NT2/D1 (cell line): ENCODE results near the gene DTD1.

Experiments used
- DNase-seq: peaks from one replicate; pipeline ENCODE4 v3.0.0-alpha.2; 2011; ENCODE audit warnings: low read depth, low spot score
- H3K27me3 ChIP-seq: 2 replicates; pipeline ENCODE4 v1.6.0; 2011; ENCODE audit warnings: mild to moderate bottlenecking; ENCODE audit not compliant: insufficient read length, insufficient read depth
- H3K36me3 ChIP-seq: 2 replicates; pipeline ENCODE4 v1.6.1; 2011; ENCODE audit warnings: mild to moderate bottlenecking, low read length, mixed read lengths; ENCODE audit not compliant: insufficient read depth, insufficient read length
- H3K4me1 ChIP-seq: 2 replicates; pipeline ENCODE4 v1.5.1; 2011; ENCODE audit not compliant: insufficient read depth, insufficient read length
- H3K4me3 ChIP-seq: 2 replicates; pipeline ENCODE4 v1.5.1; 2011; ENCODE audit warnings: low read depth; ENCODE audit not compliant: insufficient read length
- H3K9ac ChIP-seq: 2 replicates; pipeline ENCODE4 v1.6.0; 2011; ENCODE audit warnings: low read depth; ENCODE audit not compliant: insufficient read length
- H3K9me3 ChIP-seq: 2 replicates; pipeline ENCODE4 v1.5.1; 2011; ENCODE audit warnings: mild to moderate bottlenecking, low read length; ENCODE audit not compliant: insufficient read depth
- SUZ12 ChIP-seq: IDR thresholded peaks from 2 replicates; pipeline ENCODE4 v1.6.1; 2011; ENCODE audit not compliant: insufficient read length, insufficient read depth; ENCODE audit errors: extremely low read depth
- YY1 ChIP-seq: IDR thresholded peaks from 2 replicates; pipeline ENCODE4 v1.6.1; 2011; ENCODE audit not compliant: insufficient read length, insufficient read depth
- ZNF274 ChIP-seq: IDR thresholded peaks from 2 replicates; pipeline ENCODE4 v1.6.1; 2011; ENCODE audit warnings: mild to moderate bottlenecking, low read depth, low read length

The DTD1 gene

GRCh38 chr20:18678549-18679419 is 90.9 kb downstream of the DTD1 start:
- H3K4me3 ChIP-seq, result no peak overlapping the region
- TF ChIP-seq YY1 (no peak), ZNF274 (no peak), SUZ12 (no peak)
- no peak overlapping the region for H3K9ac ChIP-seq
- H3K27me3 ChIP-seq, result no peaks in the 10 kb centered on the region
- H3K9me3 ChIP-seq, result no peaks in the 10 kb centered on the region
- DNase-seq, result no peak
- H3K4me1 ChIP-seq, result peaks cover 2% of the 10 kb centered on the region
- no peaks in the 10 kb centered on the region for H3K36me3 ChIP-seq

DNA sequence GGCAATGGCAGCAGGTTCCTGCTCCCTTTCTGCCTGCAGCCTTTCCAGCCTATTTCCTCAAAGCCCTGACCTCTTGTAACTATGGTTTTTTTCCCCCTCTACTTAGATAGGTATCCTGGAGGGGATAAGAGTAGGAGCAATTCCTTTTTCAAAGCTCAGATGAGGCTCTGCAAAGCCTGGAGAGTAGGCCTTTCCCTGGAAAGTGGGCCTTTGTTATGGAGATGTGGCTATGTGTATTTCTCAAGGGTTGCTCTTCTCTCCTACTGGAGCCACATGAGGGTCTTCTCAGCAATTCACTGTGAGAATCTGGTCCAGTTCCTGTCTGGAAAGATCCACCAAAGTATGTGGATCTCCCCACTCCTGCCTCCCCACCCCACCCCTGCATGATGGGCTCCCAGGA is 96.0 kb downstream of the DTD1 start:
- H3K9ac ChIP-seq, result no peak overlapping the region
- no peaks in the 10 kb centered on the region for H3K36me3 ChIP-seq
- TF ChIP-seq SUZ12, result no peak
- TF ChIP-seq ZNF274, result no peak
- TF ChIP-seq YY1, result no peak
- DNase-seq, result peak; percentile 71
- no peaks in the 10 kb centered on the region for H3K9me3 ChIP-seq
- peaks cover 2% of the 10 kb centered on the region for H3K4me1 ChIP-seq
- no peak overlapping the region for H3K4me3 ChIP-seq
- H3K27me3 ChIP-seq, result no peaks in the 10 kb centered on the region

DNA sequence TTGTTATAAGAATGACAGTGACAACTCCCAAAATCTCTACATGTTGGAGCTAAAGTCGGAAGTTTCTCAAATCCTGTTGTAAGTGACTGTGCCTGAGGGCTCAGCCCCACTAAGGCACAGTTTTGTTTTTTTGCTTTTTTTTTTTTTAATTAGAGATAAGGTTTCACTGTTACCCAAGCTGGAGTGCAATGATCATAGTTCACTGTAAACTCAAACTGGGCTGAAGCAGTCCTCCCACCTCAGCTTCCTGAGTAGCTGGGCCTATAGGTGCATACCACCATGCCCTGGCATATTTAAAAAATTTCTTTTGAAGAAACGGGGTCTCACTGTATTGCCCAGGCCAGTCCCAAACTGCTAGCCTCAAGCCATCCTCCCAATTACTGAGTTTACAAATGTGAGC is 96.9 kb downstream of the DTD1 start:
- no peak for DNase-seq
- no peak for TF ChIP-seq YY1
- no peak for TF ChIP-seq SUZ12
- TF ChIP-seq ZNF274, result no peak
- Histone ChIP-seq H3K27me3 (no peaks in the 10 kb centered on the region), H3K9ac (no peak overlapping the region), H3K9me3 (no peaks in the 10 kb centered on the region), H3K4me1 (peaks cover 2% of the 10 kb centered on the region), H3K36me3 (no peaks in the 10 kb centered on the region), H3K4me3 (no peak overlapping the region)

GRCh38 chr20:18685406-18685805 is 97.6 kb downstream of the DTD1 start:
- H3K9me3 ChIP-seq, result no peaks in the 10 kb centered on the region
- H3K27me3 ChIP-seq, result no peaks in the 10 kb centered on the region
- H3K9ac ChIP-seq, result no peak overlapping the region
- H3K4me3 ChIP-seq, result no peak overlapping the region
- peaks cover 2% of the 10 kb centered on the region for H3K4me1 ChIP-seq
- TF ChIP-seq SUZ12, result no peak
- H3K36me3 ChIP-seq, result no peaks in the 10 kb centered on the region
- no peak for DNase-seq

DNA sequence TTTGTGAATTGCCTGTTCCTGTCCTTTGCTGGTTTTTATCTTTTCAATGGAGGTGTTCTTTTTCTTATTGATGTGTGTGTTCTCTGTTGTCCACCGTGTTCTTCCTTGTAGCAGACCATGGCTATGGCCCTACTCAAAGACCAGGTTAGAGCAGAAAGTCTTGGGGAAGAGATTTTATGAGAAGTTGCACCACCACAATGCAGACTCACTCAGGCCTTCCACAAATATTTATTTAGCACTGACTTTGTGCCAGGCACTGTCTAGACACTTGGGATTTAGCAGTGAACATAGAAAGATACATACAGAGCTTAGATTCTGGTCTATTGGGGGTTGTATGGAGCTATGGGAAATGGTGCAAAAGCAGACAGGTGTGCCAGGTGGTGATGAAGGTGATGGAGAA is 98.8 kb downstream of the DTD1 start:
- no peak overlapping the region for H3K9ac ChIP-seq
- TF ChIP-seq SUZ12, result no peak
- no peak for TF ChIP-seq YY1
- TF ChIP-seq ZNF274, result no peak
- no peaks in the 10 kb centered on the region for H3K9me3 ChIP-seq
- H3K36me3 ChIP-seq, result no peaks in the 10 kb centered on the region
- no peak overlapping the region for H3K4me3 ChIP-seq
- no peak for DNase-seq
- H3K27me3 ChIP-seq, result no peaks in the 10 kb centered on the region
- peaks cover 2% of the 10 kb centered on the region for H3K4me1 ChIP-seq

DNA sequence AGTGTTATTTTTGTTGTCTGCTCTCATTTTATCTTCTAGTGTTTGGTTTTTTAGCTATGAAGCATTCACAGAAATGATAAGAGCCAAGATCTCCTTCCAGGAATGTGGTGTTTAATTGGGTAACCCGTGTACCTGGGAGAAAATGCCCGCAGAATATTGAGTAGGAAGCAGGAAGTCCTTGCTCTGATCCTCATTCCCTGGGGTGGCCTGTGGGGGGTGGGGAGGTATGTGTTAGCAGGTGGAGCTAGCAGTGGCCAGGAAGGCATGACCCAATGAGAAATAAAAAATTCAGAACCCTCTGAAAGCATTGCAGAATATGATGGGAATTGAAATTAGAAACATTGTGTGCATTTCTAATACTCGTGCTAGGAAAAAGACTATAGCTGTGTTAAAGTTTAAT is 100.8 kb downstream of the DTD1 start:
- no peak for TF ChIP-seq ZNF274
- TF ChIP-seq SUZ12, result no peak
- no peak for TF ChIP-seq YY1
- Histone ChIP-seq H3K9me3 (no peaks in the 10 kb centered on the region), H3K4me3 (no peak overlapping the region), H3K36me3 (no peaks in the 10 kb centered on the region), H3K4me1 (no peaks in the 10 kb centered on the region), H3K9ac (no peak overlapping the region), H3K27me3 (no peaks in the 10 kb centered on the region)
- DNase-seq, result no peak

DNA sequence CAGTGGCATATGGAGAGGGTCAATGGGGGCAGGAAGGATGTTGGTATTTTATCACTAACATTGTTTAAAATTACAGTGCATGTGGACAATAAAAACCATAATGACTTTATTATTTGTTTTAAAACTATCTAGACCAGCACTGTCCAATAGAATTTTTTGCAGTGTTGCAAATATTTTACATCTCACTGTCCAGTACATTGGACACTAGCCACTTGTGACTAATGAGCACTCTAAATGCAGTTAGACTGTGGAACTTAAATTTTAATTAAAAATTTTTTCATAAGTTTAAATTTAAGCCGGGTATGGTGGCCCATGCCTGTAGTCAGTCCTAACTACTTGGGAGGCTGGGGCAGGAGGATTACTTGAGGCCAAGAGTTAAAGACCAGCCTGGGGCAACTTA is 101.7 kb downstream of the DTD1 start:
- Histone ChIP-seq H3K36me3 (no peaks in the 10 kb centered on the region), H3K27me3 (no peaks in the 10 kb centered on the region), H3K9me3 (no peaks in the 10 kb centered on the region), H3K9ac (no peak overlapping the region), H3K4me3 (no peak overlapping the region), H3K4me1 (no peaks in the 10 kb centered on the region)
- TF ChIP-seq SUZ12 (no peak), ZNF274 (no peak), YY1 (no peak)
- no peak for DNase-seq
